Trophoblast cell (in vitro differentiated cells and primary cell): ENCODE measurements around the gene ALDH1B1.

Experiments used
- DNase-seq, 2 donors: peaks; one replicate each; pipeline ENCODE4 v3.0.0-alpha.2; 2016
- H2AFZ ChIP-seq: 2 replicates; pipeline ENCODE4 v1.6.1; 2013; ENCODE audit warnings: low read length, moderate library complexity, mild to moderate bottlenecking; ENCODE audit not compliant: insufficient read depth, poor library complexity
- H2AK5ac ChIP-seq: 2 replicates; pipeline ENCODE4 v1.6.1; 2013; ENCODE audit warnings: mild to moderate bottlenecking, low read length
- H2BK120ac ChIP-seq: 2 replicates; pipeline ENCODE4 v1.6.1; 2013; ENCODE audit warnings: low read length, mild to moderate bottlenecking, moderate library complexity; ENCODE audit not compliant: insufficient read depth, poor library complexity
- H2BK12ac ChIP-seq: 2 replicates; pipeline ENCODE4 v1.6.1; 2013; ENCODE audit warnings: mild to moderate bottlenecking, low read length, moderate library complexity
- H2BK5ac ChIP-seq: 2 replicates; pipeline ENCODE4 v1.6.1; 2013; ENCODE audit warnings: low read length, low read depth, moderate library complexity, mild to moderate bottlenecking; ENCODE audit not compliant: poor library complexity
- H3K14ac ChIP-seq: 2 replicates; pipeline ENCODE4 v1.6.1; 2013; ENCODE audit warnings: mild to moderate bottlenecking, low read length
- H3K18ac ChIP-seq: 2 replicates; pipeline ENCODE4 v1.6.1; 2013; ENCODE audit warnings: mild to moderate bottlenecking, low read length
- H3K23ac ChIP-seq: 2 replicates; pipeline ENCODE4 v1.6.1; 2013; ENCODE audit warnings: low read length
- H3K27ac ChIP-seq: 2 replicates; pipeline ENCODE4 v1.5.1; 2013; ENCODE audit warnings: low read depth, mild to moderate bottlenecking, inconsistent platforms, low read length, moderate library complexity
- H3K27me3 ChIP-seq: 2 replicates; pipeline ENCODE4 v1.6.1; 2013; ENCODE audit warnings: inconsistent platforms, mild to moderate bottlenecking, low read length, moderate library complexity; ENCODE audit not compliant: insufficient read depth
- H3K36me3 ChIP-seq, 2 experiments: 1 replicate in 1 of 2; 2 replicates in 1 of 2; pipeline ENCODE4 v1.6.1; 2013; ENCODE audit warnings: low read length in 2 of 2, mild to moderate bottlenecking in 2 of 2, moderate library complexity in 1 of 2; ENCODE audit not compliant: insufficient read depth in 2 of 2, control insufficient read depth in 1 of 2
- H3K4ac ChIP-seq: 2 replicates; pipeline ENCODE4 v1.6.1; 2013; ENCODE audit warnings: low read depth, mild to moderate bottlenecking, low read length, moderate library complexity
- H3K4me1 ChIP-seq, 2 experiments: 1 replicate in 1 of 2; 2 replicates in 1 of 2; pipeline ENCODE4 v1.6.1; 2013; ENCODE audit warnings: low read length in 2 of 2, mild to moderate bottlenecking in 2 of 2, moderate library complexity in 1 of 2; ENCODE audit not compliant: insufficient read depth in 2 of 2, control insufficient read depth in 1 of 2
- H3K4me2 ChIP-seq: 2 replicates; pipeline ENCODE4 v1.6.1; 2013; ENCODE audit warnings: inconsistent platforms, mild to moderate bottlenecking, low read length, moderate library complexity
- H3K4me3 ChIP-seq: 2 replicates; pipeline ENCODE4 v1.5.1; 2013; ENCODE audit warnings: mild to moderate bottlenecking, low read depth, low read length, inconsistent platforms
- H3K79me1 ChIP-seq: one replicate; pipeline ENCODE4 v1.6.1; 2013; ENCODE audit warnings: low read length
- H3K79me2 ChIP-seq: 2 replicates; pipeline ENCODE4 v1.6.1; 2013; ENCODE audit warnings: low read length, mild to moderate bottlenecking; ENCODE audit not compliant: control insufficient read depth, insufficient read depth, poor library complexity
- H3K9ac ChIP-seq: 2 replicates; pipeline ENCODE4 v1.6.1; 2013; ENCODE audit warnings: mild to moderate bottlenecking, low read length
- H3K9me3 ChIP-seq: 2 replicates; pipeline ENCODE4 v1.6.1; 2013; ENCODE audit warnings: low read depth, mild to moderate bottlenecking, control low read depth, inconsistent platforms, low read length; ENCODE audit not compliant: insufficient read depth
- H4K12ac ChIP-seq: 2 replicates; pipeline ENCODE4 v1.6.1; 2013; ENCODE audit warnings: low read depth, mild to moderate bottlenecking, low read length, moderate library complexity
- H4K8ac ChIP-seq: 2 replicates; pipeline ENCODE4 v1.6.1; 2013; ENCODE audit warnings: low read depth, mild to moderate bottlenecking, low read length, moderate library complexity
- H4K91ac ChIP-seq: one replicate; pipeline ENCODE4 v1.6.1; 2013; ENCODE audit warnings: low read depth, mild to moderate bottlenecking, low read length, moderate library complexity
- WGBS: extraction: QIAGEN DNeasy Blood & Tissue Kit; methylation state at CpG from one replicate; pipeline ENCODE4 v1.1.7; 2013; ENCODE audit warnings: missing lambda C conversion rate; ENCODE audit not compliant: insufficient read length, insufficient coverage; ENCODE audit errors: extremely low coverage; 5-methylcytosine and 5-hydroxymethylcytosine counted together

Gene ALDH1B1

GRCh38 chr9:38359689-38360385, 32.7 kb upstream of the ALDH1B1 start:
- H4K91ac ChIP-seq: no peak overlapping the region
- H2BK12ac ChIP-seq: no peak overlapping the region
- H3K4ac ChIP-seq: no peak overlapping the region
- no peak overlapping the region for H3K27ac ChIP-seq
- H3K9me3 ChIP-seq: no peaks in the 10 kb centered on the region
- H3K79me1 ChIP-seq: no peaks in the 10 kb centered on the region
- H2AK5ac ChIP-seq: no peak overlapping the region
- no peak overlapping the region for H3K23ac ChIP-seq
- no peak overlapping the region for H3K14ac ChIP-seq
- no peak overlapping the region for H4K8ac ChIP-seq
- H3K9ac ChIP-seq: no peak overlapping the region
- H3K18ac ChIP-seq: no peak overlapping the region
- no peak overlapping the region for H2BK5ac ChIP-seq
- H3K27me3 ChIP-seq: no peaks in the 10 kb centered on the region
- no peak overlapping the region for H3K4me3 ChIP-seq
- no peak overlapping the region for H2BK120ac ChIP-seq
- H3K79me2 ChIP-seq: no peaks in the 10 kb centered on the region
- H3K36me3 ChIP-seq: no peaks in the 10 kb centered on the region
- H2AFZ ChIP-seq: no peak overlapping the region
- DNase-seq: no peak
- no CpG with 5 or more reads among the region's 5 CpGs for WGBS
- H4K12ac ChIP-seq: no peak overlapping the region
- H3K4me2 ChIP-seq: no peak overlapping the region
- H3K4me1 ChIP-seq: peaks cover 0 to 6% of the 10 kb centered on the region in 2 experiments

GRCh38 chr9:38360839-38361472, 31.5 kb upstream of the ALDH1B1 start:
- H3K36me3 ChIP-seq: no peaks in the 10 kb centered on the region
- H3K4ac ChIP-seq: no peak overlapping the region
- no peaks in the 10 kb centered on the region for H3K79me1 ChIP-seq
- no CpG with 5 or more reads among the region's 7 CpGs for WGBS
- peak in 1 of 2 donors; percentile 57 for DNase-seq
- no peaks in the 10 kb centered on the region for H3K9me3 ChIP-seq
- H3K4me3 ChIP-seq: no peak overlapping the region
- H3K14ac ChIP-seq: no peak overlapping the region
- H3K4me1 ChIP-seq: peaks cover 0 to 6% of the 10 kb centered on the region in 2 experiments
- no peaks in the 10 kb centered on the region for H3K79me2 ChIP-seq
- H2BK120ac ChIP-seq: no peak overlapping the region
- H3K23ac ChIP-seq: no peak overlapping the region
- no peak overlapping the region for H2BK12ac ChIP-seq
- H3K4me2 ChIP-seq: no peak overlapping the region
- H3K9ac ChIP-seq: no peak overlapping the region
- H4K91ac ChIP-seq: no peak overlapping the region
- no peak overlapping the region for H3K18ac ChIP-seq
- H4K8ac ChIP-seq: no peak overlapping the region
- no peaks in the 10 kb centered on the region for H3K27me3 ChIP-seq
- H4K12ac ChIP-seq: no peak overlapping the region
- H2AFZ ChIP-seq: no peak overlapping the region
- H3K27ac ChIP-seq: no peak overlapping the region
- no peak overlapping the region for H2AK5ac ChIP-seq
- H2BK5ac ChIP-seq: no peak overlapping the region

GRCh38 chr9:38361473-38361850, 31.0 kb upstream of the ALDH1B1 start:
- no peak overlapping the region for H3K23ac ChIP-seq
- H3K27me3 ChIP-seq: no peaks in the 10 kb centered on the region
- H4K91ac ChIP-seq: no peak overlapping the region
- no peak overlapping the region for H3K4me3 ChIP-seq
- H4K12ac ChIP-seq: no peak overlapping the region
- no peak overlapping the region for H3K9ac ChIP-seq
- no peak overlapping the region for H2BK120ac ChIP-seq
- no CpG with 5 or more reads among the region's 6 CpGs for WGBS
- H2BK12ac ChIP-seq: no peak overlapping the region
- no peak overlapping the region for H3K4ac ChIP-seq
- no peaks in the 10 kb centered on the region for H3K79me2 ChIP-seq
- H2AFZ ChIP-seq: no peak overlapping the region
- no peaks in the 10 kb centered on the region for H3K9me3 ChIP-seq
- no peak overlapping the region for H3K18ac ChIP-seq
- no peaks in the 10 kb centered on the region for H3K36me3 ChIP-seq
- H3K14ac ChIP-seq: no peak overlapping the region
- no peak overlapping the region for H2BK5ac ChIP-seq
- no peak overlapping the region for H2AK5ac ChIP-seq
- DNase-seq: no peak
- H3K4me2 ChIP-seq: no peak overlapping the region
- no peak overlapping the region for H3K27ac ChIP-seq
- peaks cover 0 to 6% of the 10 kb centered on the region in 2 experiments for H3K4me1 ChIP-seq
- no peak overlapping the region for H4K8ac ChIP-seq
- no peaks in the 10 kb centered on the region for H3K79me1 ChIP-seq

DNA sequence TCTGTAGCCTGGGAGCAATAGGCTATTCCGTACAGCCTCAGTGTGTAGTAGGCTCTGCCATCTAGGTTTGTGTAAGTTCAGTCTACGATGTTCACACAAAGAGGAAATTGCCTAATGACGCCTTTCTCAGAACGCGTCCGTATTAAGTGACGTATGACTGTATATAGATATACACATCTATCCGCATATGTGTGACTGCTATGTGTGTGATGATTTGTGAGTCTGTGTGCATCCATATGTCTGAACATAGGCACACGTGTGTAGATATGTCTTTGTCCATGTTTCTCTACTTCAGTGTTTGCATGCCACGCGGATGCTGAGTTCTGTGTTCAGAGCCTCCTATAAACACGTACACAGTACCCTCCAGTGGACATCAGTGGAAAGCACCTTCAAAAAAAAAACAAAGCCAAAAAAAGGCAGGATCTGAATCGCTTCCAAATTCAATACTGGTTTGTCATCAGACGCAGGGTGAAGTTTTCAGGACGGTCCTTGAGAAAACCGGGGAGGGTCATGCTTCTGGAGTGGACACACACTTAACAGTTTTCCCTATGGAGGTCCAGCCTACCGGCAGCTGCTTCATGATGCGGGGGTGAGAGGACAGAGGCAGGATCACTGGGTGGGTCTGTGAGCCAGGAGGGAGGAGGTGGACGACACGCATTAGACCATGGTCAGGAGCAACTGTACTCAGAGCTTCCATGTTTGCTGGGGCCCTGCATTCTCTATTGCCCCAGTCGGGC, 29.5 kb upstream of the ALDH1B1 start:
- no peaks in the 10 kb centered on the region for H3K79me2 ChIP-seq
- H3K4me1 ChIP-seq: peaks cover 0 to 6% of the 10 kb centered on the region in 2 experiments
- no peak overlapping the region for H2BK5ac ChIP-seq
- no peak overlapping the region for H2BK12ac ChIP-seq
- H4K8ac ChIP-seq: no peak overlapping the region
- H2AFZ ChIP-seq: no peak overlapping the region
- no peaks in the 10 kb centered on the region for H3K9me3 ChIP-seq
- H2BK120ac ChIP-seq: no peak overlapping the region
- H4K12ac ChIP-seq: no peak overlapping the region
- H3K4ac ChIP-seq: no peak overlapping the region
- no peak overlapping the region for H3K23ac ChIP-seq
- no peak overlapping the region for H3K27ac ChIP-seq
- no peak overlapping the region for H3K14ac ChIP-seq
- no peaks in the 10 kb centered on the region for H3K27me3 ChIP-seq
- DNase-seq: peak; percentile 23 to 79
- no peaks in the 10 kb centered on the region for H3K79me1 ChIP-seq
- no peak overlapping the region for H3K4me2 ChIP-seq
- H3K4me3 ChIP-seq: no peak overlapping the region
- H3K9ac ChIP-seq: no peak overlapping the region
- no peak overlapping the region for H4K91ac ChIP-seq
- WGBS: no CpG with 5 or more reads among the region's 21 CpGs
- H2AK5ac ChIP-seq: no peak overlapping the region
- no peaks in the 10 kb centered on the region for H3K36me3 ChIP-seq
- no peak overlapping the region for H3K18ac ChIP-seq
